ENCODE results near the gene A3GALT2. TPM values are rescaled to one million over a fixed set of nuclear protein-coding genes. Genes with fewer than 3 reads are reported as not detected.
"Not testable (repeated sequence)": the region's sequence is repeated elsewhere in the genome, so short reads cannot be mapped to it uniquely, and the experiment has no call there.

Gene A3GALT2
- total and polyA plus RNA-seq, 8 donors: 0.07 TPM; not detected in 7

DNA sequence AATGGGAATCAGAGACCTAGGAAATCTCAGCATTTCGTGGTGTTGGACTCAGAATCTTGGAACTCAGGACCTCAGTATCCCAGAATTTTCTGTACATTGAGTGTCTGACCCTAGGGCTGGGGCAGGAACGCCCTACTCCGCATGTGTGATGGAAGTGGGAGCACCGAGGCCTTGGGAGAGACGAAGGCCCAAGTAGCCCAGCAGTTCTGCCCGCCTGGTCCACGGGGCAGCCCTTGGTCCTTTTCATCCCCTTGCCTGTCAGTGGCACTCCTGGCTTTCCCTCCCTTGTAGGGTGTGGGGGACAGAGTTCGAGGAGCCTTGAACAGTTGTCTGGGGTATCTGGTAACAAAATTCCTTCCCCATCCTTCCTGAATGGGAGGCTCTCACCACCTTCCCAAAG is 10.2 kb downstream of the A3GALT2 start:
- H3K4me1 ChIP-seq: peaks cover 0 to 3% (median 0%) of the 10 kb centered on the region in 3 donors
- H3K27ac ChIP-seq: no peak overlapping the region
- H3K4me3 ChIP-seq: no peak overlapping the region
- WGBS, 2 donors: 81 to 88% methylated on average over 8 of the region's 8 CpGs
- H3K36me3 ChIP-seq: no peaks in the 10 kb centered on the region
- ATAC-seq (no peak), FAIRE-seq (no peak), DNase-seq (peak in 1 of 6 donors; percentile 37)
- intact Hi-C loops (cut with DNase I): no loop called here
- H3K9me3 ChIP-seq: no peaks in the 10 kb centered on the region
- TF ChIP-seq, protein P1, sequence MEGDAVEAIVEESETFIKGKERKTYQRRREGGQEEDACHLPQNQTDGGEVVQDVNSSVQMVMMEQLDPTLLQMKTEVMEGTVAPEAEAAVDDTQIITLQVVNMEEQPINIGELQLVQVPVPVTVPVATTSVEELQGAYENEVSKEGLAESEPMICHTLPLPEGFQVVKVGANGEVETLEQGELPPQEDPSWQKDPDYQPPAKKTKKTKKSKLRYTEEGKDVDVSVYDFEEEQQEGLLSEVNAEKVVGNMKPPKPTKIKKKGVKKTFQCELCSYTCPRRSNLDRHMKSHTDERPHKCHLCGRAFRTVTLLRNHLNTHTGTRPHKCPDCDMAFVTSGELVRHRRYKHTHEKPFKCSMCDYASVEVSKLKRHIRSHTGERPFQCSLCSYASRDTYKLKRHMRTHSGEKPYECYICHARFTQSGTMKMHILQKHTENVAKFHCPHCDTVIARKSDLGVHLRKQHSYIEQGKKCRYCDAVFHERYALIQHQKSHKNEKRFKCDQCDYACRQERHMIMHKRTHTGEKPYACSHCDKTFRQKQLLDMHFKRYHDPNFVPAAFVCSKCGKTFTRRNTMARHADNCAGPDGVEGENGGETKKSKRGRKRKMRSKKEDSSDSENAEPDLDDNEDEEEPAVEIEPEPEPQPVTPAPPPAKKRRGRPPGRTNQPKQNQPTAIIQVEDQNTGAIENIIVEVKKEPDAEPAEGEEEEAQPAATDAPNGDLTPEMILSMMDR (IDR thresholded peaks at IDR 0.05): no peak
- no peaks in the 10 kb centered on the region for H3K27me3 ChIP-seq

- intact Hi-C loops (cut with DNase I); H3K9me3 ChIP-seq; H3K36me3 ChIP-seq; H3K27ac ChIP-seq; H3K4me3 ChIP-seq; H3K27me3 ChIP-seq; ATAC-seq; H3K4me1 ChIP-seq; FAIRE-seq: not testable (repeated sequence)
- 92 to 94% methylated on average over 27 to 32 of the region's 32 CpGs for WGBS, 2 donors
- DNase-seq: peak in 1 of 6 donors; percentile 32
Measured at GRCh38 chr1:33309351-33309750, 11.5 kb downstream of the A3GALT2 start.

GRCh38 chr1:33307494-33307864 is 13.4 kb downstream of the A3GALT2 start:
- Histone ChIP-seq H3K36me3 (no peaks in the 10 kb centered on the region), H3K4me3 (no peak overlapping the region), H3K9me3 (no peaks in the 10 kb centered on the region), H3K4me1 (peaks cover 0 to 3% (median 0%) of the 10 kb centered on the region in 3 donors), H3K27ac (no peak overlapping the region), H3K27me3 (no peaks in the 10 kb centered on the region)
- ATAC-seq (no peak), DNase-seq (no peak), FAIRE-seq (no peak)
- WGBS, 2 donors: 75 to 93% methylated on average over 3 to 5 of the region's 5 CpGs
- TF ChIP-seq, protein P1 (IDR thresholded peaks at IDR 0.05): no peak
- intact Hi-C loops (cut with DNase I): no loop called here

DNA sequence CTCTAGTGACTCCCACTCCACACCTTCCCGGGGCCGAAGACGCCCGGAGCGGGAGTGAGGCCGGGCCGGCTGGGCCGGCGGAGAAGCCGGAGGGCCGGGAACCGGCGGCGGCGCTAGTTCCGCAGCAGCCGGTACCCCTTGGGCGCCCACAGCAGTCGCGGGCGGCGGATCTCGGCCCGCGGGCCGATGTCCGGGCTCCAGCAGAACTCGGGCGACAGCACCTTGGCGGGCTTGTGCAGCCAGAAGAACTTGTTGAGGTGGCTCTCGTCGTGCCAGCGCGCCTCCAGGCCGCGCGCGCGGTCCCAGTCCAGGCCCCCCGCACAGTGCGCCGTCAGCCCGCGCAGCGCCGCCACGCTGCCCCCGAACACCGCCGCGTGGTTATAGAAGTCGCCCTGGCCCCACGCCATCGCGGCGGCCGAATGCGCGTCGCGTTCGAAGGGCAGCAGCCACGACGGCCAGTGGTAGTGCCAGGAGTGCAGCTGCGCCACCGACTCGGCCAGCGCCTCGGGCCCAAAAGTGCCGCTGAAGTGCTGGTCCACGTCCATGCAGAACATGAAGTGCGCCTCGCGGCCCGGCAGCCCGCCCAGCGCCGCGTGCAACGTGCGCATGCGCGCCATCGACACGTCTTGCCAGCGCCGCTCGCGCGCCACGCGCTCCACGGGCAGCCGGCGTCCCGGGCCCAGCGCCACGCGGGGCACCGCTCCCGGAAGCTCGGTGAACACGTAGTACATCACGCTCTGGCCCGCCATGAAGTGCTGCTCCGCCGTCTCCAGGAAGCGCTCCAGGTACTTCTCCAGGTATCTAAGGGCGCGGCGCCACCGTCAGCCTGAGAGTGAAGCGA is 14.0 kb downstream of the A3GALT2 start:
- FAIRE-seq (no peak), ATAC-seq (peak in 3 of 4 donors; percentile 20 to 42 (median 34)), DNase-seq (no peak)
- intact Hi-C loops (cut with DNase I): no loop called here
- H3K36me3 ChIP-seq: no peaks in the 10 kb centered on the region
- no peaks in the 10 kb centered on the region for H3K27me3 ChIP-seq
- 15 to 18% methylated on average over 106 to 113 of the region's 113 CpGs for WGBS, 2 donors
- no peak overlapping the region for H3K27ac ChIP-seq
- peaks cover 0 to 3% (median 0%) of the 10 kb centered on the region in 3 donors for H3K4me1 ChIP-seq
- no peaks in the 10 kb centered on the region for H3K9me3 ChIP-seq
- peak overlapping the region in 1 of 4 donors; percentile 30 for H3K4me3 ChIP-seq
- TF ChIP-seq, protein P1 (IDR thresholded peaks at IDR 0.05): no peak

- FAIRE-seq (no peak), DNase-seq (no peak), ATAC-seq (no peak)
- TF ChIP-seq, protein P1 (IDR thresholded peaks at IDR 0.05): no peak
- Histone ChIP-seq H3K27ac (no peak overlapping the region), H3K4me3 (no peak overlapping the region), H3K36me3 (no peaks in the 10 kb centered on the region), H3K27me3 (no peaks in the 10 kb centered on the region), H3K4me1 (peaks cover 0 to 3% (median 0%) of the 10 kb centered on the region in 3 donors), H3K9me3 (no peaks in the 10 kb centered on the region)
- intact Hi-C loops (cut with DNase I): no loop called here
- 67 to 75% methylated on average over 20 of the region's 20 CpGs for WGBS, 2 donors
Measured at GRCh38 chr1:33305816-33306652, 14.9 kb downstream of the A3GALT2 start.
